ENCODE results near the gene CCDC174.

- no peak for TF ChIP-seq CTCF (IDR thresholded peaks at IDR 0.05; ENCODE audit: low read depth, low read length, poor library complexity, severe bottlenecking)
- no peak for TF ChIP-seq EZH2phosphoT487 (IDR thresholded peaks at IDR 0.05; ENCODE audit: borderline replicate concordance, low read length)
Measured at GRCh38 chr3:14646589-14647413, 4.8 kb upstream of the CCDC174 start.
